ENCODE data around the gene PLPP6. TPM values are rescaled to one million over a fixed set of nuclear protein-coding genes. Genes with fewer than 3 reads are reported as not detected.

Gene PLPP6
- total and polyA plus RNA-seq, 2 donors (not counting 3 experiments of a cell fraction or from before 2014, with no cell fraction given), result 6.3 to 6.4 TPM

GRCh38 chr9:4668604-4669003, 6.5 kb downstream of the PLPP6 start:
- no peaks in the 10 kb centered on the region for H3K9me1 ChIP-seq (replicated peaks; ENCODE audit: control insufficient read depth, extremely low read depth, insufficient read depth, low read length)
- dilution Hi-C loops (cut with MboI; ENCODE audit: extremely low pct_ligation_motif_present, low sequenced_read_pairs), result no loop called here
- FAIRE-seq, result no peak
- H3K9ac ChIP-seq (replicated peaks; ENCODE audit: extremely low read depth, insufficient read depth, low read length), result no peak overlapping the region
- POLR2A ChIA-PET, result no interaction called here
- DNase-seq (ENCODE audit: low read depth, low spot score), result no peak
- no peaks in the 10 kb centered on the region for H3K9me3 ChIP-seq (replicated peaks; ENCODE audit: control insufficient read depth, insufficient read depth, low read length)
- H3K79me2 ChIP-seq (ENCODE audit: control insufficient read depth, insufficient read depth, low read length), result no peaks in the 10 kb centered on the region
- peaks cover 0 to 4% of the 10 kb centered on the region in 2 experiments for H3K27me3 ChIP-seq (ENCODE audit: control insufficient read depth in 2 of 2, insufficient read depth in 2 of 2, low read length in 2 of 2)
- H2AFZ ChIP-seq (ENCODE audit: low read depth, low read length), result no peak overlapping the region
- CTCF ChIA-PET, result no interaction called here
- no peak for TF ChIP-seq MYC (IDR thresholded peaks at IDR 0.05; ENCODE audit: low read depth, low read length)
- no peak for TF ChIP-seq GATA2 (IDR thresholded peaks at IDR 0.05; ENCODE audit: insufficient read depth, insufficient read length, low read depth, low read length)
- TF ChIP-seq MAX (IDR thresholded peaks at IDR 0.05; ENCODE audit: insufficient read depth, insufficient read length), result no peak
- no peak for TF ChIP-seq CTCF (IDR thresholded peaks at IDR 0.05; ENCODE audit: extremely low read depth in 1 of 2, insufficient read depth in 1 of 2, low read depth in 1 of 2, low read length in 2 of 2)
- TF ChIP-seq JUN (IDR thresholded peaks at IDR 0.05; ENCODE audit: borderline replicate concordance, insufficient read depth, insufficient read length, low read depth), result no peak
- TF ChIP-seq EZH2 (IDR thresholded peaks at IDR 0.05; ENCODE audit: borderline replicate concordance, low read depth, low read length, severe bottlenecking), result no peak
- TF ChIP-seq FOS (IDR thresholded peaks at IDR 0.05; ENCODE audit: borderline replicate concordance, insufficient read depth, low read length), result no peak
- TF ChIP-seq POLR2A (IDR thresholded peaks at IDR 0.05; ENCODE audit: low read depth, low read length), result no peak
- no peak for TF ChIP-seq POLR2AphosphoS5 (IDR thresholded peaks at IDR 0.05; ENCODE audit: insufficient read depth, low read depth, low read length)
- H3K4me1 ChIP-seq (ENCODE audit: control insufficient read depth, extremely low read depth, insufficient read depth, low read length), result peaks cover 15% of the 10 kb centered on the region
- H3K36me3 ChIP-seq (ENCODE audit: control insufficient read depth in 2 of 2, extremely low read depth in 1 of 2, insufficient read depth in 2 of 2, low read length in 2 of 2), result no peaks in the 10 kb centered on the region
- H3K4me3 ChIP-seq (replicated peaks in 1 of 3; ENCODE audit: insufficient read depth in 1 of 3, low read depth in 1 of 3, low read length in 3 of 3), result no peak overlapping the region
- H3K27ac ChIP-seq (ENCODE audit: insufficient read depth, low read depth, low read length), result no peak overlapping the region
- intact Hi-C loops (cut with micrococcal nuclease), result no loop called here
- BruUV-seq (replicated peaks), result no TSS peak
- no peaks in the 10 kb centered on the region for H4K20me1 ChIP-seq (replicated peaks; ENCODE audit: control insufficient read depth, extremely low read depth, insufficient read depth, low read length)
- no peak overlapping the region for H3K4me2 ChIP-seq (ENCODE audit: insufficient read depth, low read length)
